NCI-H128 (cell line): Measurements from ENCODE around the gene ZBTB48.

Experiments
- DNase-seq: peaks from one replicate; lab custom pipeline; 2025; ENCODE audit not compliant: unreplicated experiment; lab: John Stamatoyannopoulos, UW

The ZBTB48 gene

DNA sequence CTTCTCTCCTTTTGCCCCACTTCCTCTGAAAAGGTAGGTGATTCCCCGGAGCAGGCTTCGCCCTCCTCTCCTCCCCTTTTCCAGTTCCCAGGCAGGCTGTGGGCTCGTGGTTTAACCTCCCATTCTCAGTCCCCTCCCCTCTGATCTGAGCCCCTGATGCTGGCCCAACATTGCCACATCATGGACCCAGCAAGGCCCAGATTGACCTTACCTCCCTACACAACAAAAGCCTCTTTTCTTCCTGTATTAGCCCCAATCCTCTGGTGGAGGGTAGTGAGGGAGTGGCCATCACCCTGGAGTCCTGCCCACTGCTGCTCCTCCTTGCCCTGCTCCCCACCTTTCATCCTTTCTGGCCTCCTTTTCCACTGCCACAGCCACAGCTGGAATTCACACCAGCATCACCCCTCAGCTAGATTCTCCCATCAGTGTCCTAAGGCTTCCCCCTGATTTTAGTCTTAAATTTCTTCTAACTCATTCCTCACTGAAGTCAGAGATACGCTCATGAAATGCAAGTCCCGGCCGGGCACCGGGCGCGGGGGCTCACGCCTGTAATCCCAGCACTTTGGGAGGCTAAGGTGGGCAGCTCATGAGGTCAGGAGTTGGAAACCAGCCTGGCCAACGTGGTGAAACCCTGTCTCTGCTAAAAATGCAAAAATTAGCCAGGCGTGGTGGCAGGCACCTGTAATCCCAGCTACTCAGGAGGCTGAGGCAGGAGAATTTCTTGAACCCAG lies 7.0 kb upstream of the ZBTB48 start:
- no peak for DNase-seq

DNA sequence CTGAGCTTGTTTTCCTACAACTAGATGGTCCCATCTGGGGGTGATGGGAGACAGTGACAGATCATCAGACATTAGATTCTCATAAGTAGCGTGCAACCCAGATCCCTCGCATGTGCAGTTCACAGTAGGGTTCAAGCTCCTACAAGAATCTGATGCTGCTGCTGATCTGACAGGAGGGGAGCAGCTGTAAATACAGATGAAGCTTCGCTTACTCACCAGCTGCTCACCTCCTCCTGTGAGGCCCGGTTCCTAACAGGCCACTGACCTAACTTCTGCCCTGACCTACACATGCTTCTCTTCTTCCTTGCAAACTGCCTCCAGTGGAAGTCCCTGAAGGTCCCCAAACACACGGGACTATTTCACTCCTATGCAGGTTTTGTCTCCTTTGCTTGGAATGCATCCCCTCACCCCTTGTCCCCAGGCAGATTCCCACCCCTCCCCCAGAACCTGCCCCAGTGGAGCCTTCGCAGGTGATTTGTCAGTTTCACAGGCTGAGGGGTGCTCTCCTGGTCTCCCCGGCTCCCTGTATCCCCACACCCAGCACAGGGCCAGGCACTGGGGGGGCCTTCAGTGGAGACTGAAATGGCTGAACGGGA lies 5.7 kb upstream of the ZBTB48 start:
- no peak for DNase-seq

GRCh38 chr1:6574818-6575217 lies 5.0 kb upstream of the ZBTB48 start:
- no peak for DNase-seq

GRCh38 chr1:6577831-6578525 lies 1.8 kb upstream of the ZBTB48 start:
- DNase-seq, result no peak

- DNase-seq, result no peak
Measured at GRCh38 chr1:6578624-6579373, 995 bp upstream of the ZBTB48 start.

GRCh38 chr1:6580119-6580592 lies 362 bp downstream of the ZBTB48 start:
- DNase-seq, result no peak

GRCh38 chr1:6580593-6581409 lies 1.0 kb downstream of the ZBTB48 start:
- no peak for DNase-seq

DNA sequence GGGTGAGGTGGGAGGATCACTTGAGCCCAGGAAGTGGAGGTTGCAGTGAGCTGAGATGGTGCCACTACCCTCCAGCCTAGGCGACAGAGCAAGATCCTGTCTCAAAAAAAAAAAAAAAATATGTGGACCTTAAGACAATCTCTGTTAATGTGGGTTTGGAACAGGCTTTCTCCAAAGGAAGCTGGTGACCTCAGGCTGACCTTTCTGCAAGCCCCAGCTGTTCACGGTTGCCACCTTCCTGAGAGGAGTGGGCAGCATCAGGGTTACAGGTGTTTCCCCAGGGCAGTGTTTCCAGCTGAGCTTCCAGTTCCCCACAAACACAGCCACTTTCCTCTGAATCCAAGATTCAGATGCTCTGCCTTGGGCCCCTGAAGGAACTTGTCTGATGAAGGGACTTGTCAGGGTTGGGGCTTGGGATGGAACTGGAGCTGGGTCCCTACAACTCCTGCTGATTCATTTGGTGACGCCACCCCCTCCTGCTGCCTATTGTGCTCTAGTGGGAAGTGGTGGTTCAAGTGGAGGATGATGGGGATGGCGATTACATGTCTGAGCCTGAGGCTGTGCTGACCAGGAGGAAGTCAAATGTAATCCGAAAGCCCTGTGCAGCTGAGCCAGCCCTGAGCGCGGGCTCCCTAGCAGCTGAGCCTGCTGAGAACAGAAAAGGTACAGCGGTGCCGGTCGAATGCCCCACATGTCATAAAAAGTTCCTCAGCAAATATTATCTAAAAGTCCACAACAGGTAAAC lies 1.9 kb downstream of the ZBTB48 start:
- no peak for DNase-seq

DNA sequence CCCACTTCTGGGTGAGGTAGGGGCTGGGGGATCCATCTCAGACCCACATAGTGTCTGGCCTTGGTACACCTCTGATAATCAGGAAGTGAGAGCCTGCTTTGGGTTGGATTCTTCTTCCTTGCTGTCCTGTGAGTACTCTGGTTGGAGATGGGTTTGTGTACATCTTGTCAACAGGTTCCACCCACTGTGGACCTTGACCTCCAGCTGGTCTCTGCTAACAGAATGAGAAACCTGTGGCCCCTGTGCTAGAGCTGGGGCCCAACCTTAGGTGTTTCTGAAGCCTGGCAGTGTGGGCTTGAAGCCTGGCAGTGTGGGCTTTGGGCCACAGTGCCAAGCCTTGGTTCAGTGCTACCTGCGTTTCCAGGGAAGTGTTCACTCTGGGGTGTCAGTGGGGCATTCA lies 2.6 kb downstream of the ZBTB48 start:
- no peak for DNase-seq

- no peak for DNase-seq
Measured at GRCh38 chr1:6584126-6585080, 4.6 kb downstream of the ZBTB48 start.

GRCh38 chr1:6585081-6585722 lies 5.4 kb downstream of the ZBTB48 start:
- no peak for DNase-seq

- no peak for DNase-seq
Measured at GRCh38 chr1:6585841-6586240, 6.0 kb downstream of the ZBTB48 start.

DNA sequence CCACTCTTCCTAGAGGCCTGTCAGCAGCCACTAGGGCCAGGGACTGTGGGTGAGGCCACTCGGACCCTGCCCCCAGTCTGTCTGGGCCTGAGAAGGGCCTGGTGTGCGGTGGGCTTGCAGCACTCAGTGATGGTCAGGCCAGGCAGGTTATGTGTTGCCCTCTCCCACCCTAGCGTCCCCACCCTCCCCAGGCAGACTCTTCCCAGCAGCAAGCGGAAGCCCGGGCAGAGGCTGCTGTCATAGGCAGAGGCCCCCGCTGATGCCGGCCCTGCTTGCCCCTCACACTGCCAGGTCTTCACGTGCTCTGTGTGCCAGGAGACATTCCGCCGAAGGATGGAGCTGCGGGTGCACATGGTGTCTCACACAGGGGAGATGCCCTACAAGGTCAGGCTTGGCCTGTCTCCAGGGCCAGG lies 6.6 kb downstream of the ZBTB48 start:
- no peak for DNase-seq

GRCh38 chr1:6587261-6588005 lies 7.6 kb downstream of the ZBTB48 start:
- no peak for DNase-seq

DNA sequence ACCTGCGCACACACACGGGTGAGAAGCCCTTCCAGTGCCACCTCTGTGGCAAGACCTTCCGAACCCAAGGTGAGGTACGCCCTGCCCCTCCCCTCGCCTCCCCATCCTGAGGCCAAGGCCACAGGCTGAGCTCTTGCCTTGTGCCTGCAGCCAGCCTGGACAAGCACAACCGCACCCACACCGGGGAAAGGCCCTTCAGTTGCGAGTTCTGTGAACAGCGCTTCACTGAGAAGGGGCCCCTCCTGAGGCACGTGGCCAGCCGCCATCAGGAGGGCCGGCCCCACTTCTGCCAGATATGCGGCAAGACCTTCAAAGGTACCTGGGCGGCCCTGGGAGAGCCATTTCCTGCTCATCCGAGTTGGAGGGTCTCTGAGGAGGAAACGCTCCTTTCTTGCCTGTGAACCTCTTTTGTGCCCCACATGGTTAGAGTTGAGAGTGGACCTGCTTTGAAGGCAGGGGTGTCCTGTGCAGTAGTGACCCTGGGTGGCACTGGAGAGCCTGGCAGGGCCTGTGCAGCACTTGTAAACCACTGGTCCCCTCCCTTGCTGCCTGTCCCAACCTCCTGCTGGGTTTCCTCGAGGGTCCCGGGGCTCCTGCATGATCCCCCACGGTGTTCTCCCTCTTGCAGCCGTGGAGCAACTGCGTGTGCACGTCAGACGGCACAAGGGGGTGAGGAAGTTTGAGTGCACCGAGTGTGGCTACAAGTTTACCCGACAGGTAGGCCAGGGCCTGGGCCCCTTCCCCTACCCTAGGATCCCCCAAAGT lies 8.5 kb downstream of the ZBTB48 start:
- DNase-seq, result no peak

- DNase-seq, result no peak
Measured at GRCh38 chr1:6588893-6589520, 9.2 kb downstream of the ZBTB48 start.
